Daoy (cell line): ENCODE data around the gene HOXA13. TPM values are rescaled to one million over a fixed set of nuclear protein-coding genes. Genes with fewer than 3 reads are reported as not detected.

Experiments used
- DNase-seq: peaks from one replicate; pipeline ENCODE4 v3.0.0-alpha.2; 2015; ENCODE audit warnings: low read depth
- total RNA-seq: library from RNA; depleted of rRNA; stranded (reverse); fragments of >200 nt; shearing (Covaris generic); gene quantifications from 2 replicates; pipeline ENCODE4 v1.2.3, GENCODE V29; 2014

HOXA13 gene
- total RNA-seq, 1 experiment from 2014 or later, result 0.86 TPM

- DNase-seq, result no peak
Observed at GRCh38 chr7:27207348-27207985, 7.6 kb upstream of the HOXA13 start.

GRCh38 chr7:27205325-27206280 is 5.7 kb upstream of the HOXA13 start:
- DNase-seq, result no peak

- peak; percentile 62 for DNase-seq
Observed at GRCh38 chr7:27204851-27205322, 5.0 kb upstream of the HOXA13 start.

GRCh38 chr7:27203964-27204594 is 4.2 kb upstream of the HOXA13 start:
- no peak for DNase-seq

GRCh38 chr7:27203365-27203953 is 3.6 kb upstream of the HOXA13 start:
- DNase-seq, result no peak

GRCh38 chr7:27202862-27203134 is 2.9 kb upstream of the HOXA13 start:
- DNase-seq, result no peak

- no peak for DNase-seq
Observed at GRCh38 chr7:27202018-27202861, 2.3 kb upstream of the HOXA13 start.

GRCh38 chr7:27201580-27202017 is 1.7 kb upstream of the HOXA13 start:
- DNase-seq, result no peak

- no peak for DNase-seq
Observed at GRCh38 chr7:27200761-27201579, 1.1 kb upstream of the HOXA13 start.

GRCh38 chr7:27198871-27199801 is 755 bp downstream of the HOXA13 start:
- DNase-seq, result peak; percentile 73

- no peak for DNase-seq
Observed at GRCh38 chr7:27198138-27198841, 1.6 kb downstream of the HOXA13 start.

GRCh38 chr7:27197137-27198042 is 2.5 kb downstream of the HOXA13 start:
- no peak for DNase-seq

- DNase-seq, result peak; percentile 80
Observed at GRCh38 chr7:27196287-27196767, 3.6 kb downstream of the HOXA13 start.

GRCh38 chr7:27194686-27195379 is 5.1 kb downstream of the HOXA13 start:
- no peak for DNase-seq

GRCh38 chr7:27194002-27194352 is 5.9 kb downstream of the HOXA13 start:
- no peak for DNase-seq

GRCh38 chr7:27193335-27194001 is 6.4 kb downstream of the HOXA13 start:
- peak; percentile 0 for DNase-seq
